NCI-H526 (cell line): ENCODE data around the gene MAGI2.
A peak's percentile ranks its signal among the peaks of the same experiment; 100 is the strongest.

ENCODE experiments used
- DNase-seq, 2 experiments: peaks; one replicate each; lab custom pipeline; 2025; lab: John Stamatoyannopoulos, UW

MAGI2 gene

DNA sequence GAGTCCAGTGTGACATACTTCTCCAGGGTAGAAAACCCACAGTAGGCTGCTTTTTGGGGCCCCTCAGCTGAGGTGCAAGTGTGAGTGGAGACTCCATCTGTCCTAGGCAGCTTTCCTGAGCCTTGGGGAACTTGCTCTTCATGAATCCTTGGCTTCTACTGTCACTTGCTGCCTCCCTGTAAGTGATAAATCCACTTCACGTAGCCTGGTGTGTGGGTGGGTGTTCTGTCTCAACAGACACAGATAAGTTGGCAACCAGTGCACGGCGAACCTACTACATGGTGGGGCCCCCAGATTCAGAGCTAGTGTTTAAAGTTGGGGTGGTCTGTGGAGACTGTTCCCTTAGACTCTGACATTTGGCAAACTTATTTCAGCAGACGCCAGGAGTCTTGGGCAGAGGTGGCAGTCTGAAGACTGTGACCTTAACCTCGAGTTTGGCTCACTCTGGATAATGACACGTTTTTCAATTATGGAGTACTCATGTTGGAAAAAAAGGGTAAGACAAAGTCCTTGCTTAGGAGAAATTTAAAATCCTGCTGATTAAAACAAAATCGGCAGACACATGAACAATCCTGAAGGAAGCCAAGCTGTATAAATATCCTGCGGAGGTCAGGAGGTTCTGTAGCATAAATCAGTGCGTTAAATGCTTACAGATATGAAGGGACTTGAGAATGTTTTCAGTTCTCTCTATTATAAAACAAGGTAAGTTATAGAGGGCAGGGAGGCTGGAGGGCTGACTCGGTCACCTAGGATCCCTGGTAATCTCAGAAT, 1278.0 kb downstream of the MAGI2 start:
- DNase-seq, result no peak

DNA sequence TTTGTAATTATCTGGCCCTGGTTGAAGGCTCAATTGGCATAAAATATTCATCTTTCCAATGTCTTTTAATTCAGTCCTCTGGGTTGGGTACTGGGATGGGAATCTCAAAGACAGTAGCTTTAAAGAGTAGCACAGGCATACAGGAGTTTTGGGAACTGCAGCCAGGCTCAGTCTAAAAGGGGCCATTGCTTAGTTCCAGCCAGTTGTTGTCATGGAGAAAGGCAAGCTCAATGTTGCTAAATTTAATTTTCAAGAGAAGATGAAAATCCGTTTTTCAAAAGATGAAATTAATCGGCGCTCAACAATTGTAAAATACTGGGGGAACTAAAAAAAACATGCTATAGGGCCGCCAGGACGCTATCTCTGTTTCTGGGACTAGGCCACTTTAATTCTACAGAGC, 1279.8 kb downstream of the MAGI2 start:
- no peak for DNase-seq

DNA sequence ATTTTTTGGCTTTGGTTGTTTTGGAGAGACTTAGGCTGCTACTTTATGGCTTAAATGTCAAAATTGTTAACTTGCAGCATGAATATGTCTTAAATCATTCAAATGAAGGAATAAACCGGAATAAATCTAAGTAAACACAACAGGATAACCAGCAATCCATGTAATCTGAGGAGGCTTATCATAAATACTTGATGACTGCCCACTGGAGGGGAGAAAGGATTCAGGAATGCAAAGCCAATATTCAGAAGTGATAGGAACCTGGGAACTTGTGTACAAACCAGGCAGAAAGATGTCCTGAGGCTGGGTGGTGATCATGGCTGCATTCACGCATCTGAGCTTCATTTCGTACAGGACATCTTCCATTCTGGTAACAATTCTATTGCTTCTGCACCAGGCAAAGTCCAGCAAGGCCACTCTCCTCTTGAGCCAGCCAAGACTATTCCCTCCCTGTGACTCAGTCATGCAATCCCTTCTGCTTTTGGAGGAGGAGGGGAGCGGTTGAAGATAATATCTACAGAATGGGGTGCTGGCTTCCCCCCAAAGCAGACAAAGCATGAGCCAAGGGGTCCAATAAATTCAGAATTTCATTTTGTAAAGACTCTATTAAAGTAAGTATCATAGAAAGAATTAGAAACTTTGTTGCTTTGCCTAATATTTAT, 1280.4 kb downstream of the MAGI2 start:
- peak in 1 of 2 experiments; percentile 10 for DNase-seq

DNA sequence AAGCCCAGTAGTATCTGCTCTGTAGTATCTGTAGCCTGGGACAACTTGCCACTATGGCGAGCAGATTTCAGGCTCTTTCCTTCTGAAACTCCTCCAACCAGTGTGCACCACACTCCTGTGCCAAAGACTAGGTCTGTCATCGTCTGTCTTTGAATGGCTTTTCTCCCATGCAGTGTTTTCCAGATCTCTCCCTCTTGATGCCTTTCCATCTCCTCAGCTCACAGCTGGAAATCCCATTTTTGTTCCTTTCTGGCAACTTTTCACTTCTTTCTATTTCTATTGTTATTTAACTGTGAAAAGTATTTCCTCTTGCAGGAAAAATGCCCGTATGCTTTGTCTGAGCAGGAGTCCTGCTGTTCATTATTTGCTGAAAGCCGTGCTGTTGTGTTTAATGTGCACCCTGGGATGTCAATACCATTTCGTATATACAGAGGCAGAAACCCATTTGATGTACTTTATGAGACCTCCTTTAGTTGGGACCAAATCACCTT, 1281.2 kb downstream of the MAGI2 start:
- no peak for DNase-seq

DNA sequence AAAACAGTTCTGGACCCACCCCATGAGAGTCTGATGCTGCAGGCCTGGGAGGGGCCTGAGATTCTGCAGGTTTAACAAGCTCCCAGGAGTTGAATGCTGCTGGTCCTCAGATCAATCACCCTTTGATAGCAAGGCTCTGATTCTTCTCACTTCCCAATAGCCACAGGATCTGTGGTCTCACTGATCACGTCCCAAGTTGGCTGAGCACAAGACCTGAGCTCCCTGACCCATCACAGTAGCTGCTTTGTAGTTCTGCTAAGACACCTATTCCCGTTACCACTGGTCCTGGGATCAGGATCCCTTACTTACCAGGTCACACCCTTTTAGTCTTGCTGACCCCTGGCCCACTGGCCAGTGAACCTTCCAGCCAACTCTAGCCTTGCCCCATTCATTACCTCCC, 1282.1 kb downstream of the MAGI2 start:
- DNase-seq, result no peak

DNA sequence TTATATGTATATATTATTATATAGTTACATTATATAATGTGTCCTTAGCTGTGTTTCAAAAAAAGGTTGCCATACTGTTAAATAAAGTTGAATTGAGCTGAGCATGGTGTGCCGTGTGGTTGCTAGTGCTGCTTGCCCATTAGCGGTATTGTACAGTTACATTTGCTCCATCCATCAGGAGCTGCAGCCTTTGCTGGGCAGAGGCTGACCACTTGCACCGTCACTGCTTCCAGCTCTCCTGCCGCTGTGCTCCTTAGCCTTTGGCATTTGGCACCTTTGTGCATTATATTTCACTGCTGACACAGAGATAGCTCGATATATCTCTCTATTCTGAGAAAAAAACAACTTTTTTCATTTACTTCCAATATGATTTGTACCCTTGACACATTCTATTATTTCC, 1282.7 kb downstream of the MAGI2 start:
- DNase-seq, result no peak

DNA sequence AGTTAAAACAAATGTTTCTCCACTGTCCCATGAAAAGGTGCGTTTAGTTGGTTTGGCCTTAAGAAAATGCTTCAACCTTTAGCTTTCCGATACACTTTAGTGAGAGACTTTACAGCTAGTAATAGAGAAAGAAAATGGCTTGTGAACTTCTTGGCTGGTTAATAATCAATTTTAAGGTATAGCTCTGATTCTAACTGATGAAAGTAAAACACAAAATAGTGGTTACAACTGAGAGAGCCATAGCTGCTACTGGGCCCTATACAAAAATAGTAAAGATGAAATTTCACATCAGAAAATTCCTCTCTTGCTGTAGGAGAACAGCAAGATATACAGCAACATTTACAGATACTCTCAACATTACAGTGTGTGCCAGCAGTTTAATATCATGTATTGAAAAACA, 1283.5 kb downstream of the MAGI2 start:
- no peak for DNase-seq

DNA sequence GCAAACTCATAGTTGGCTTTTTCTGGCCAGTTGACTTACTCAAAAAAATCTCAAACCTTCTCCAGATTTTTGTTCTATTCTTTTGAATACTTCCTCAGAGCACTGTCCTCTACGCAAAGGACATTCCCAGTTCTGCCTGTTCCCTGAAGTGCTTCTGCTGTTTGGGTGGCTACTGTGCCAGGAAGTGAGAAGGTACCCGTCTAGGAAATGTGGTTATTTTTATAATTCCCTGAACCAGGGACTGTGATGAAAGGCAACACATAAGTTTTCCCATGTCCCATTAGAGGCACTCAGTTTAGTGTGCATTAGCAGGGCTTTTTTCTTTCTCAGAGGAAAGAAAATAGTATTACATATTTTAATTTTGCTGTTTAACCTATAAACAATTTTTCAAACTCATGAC, 1284.6 kb downstream of the MAGI2 start:
- DNase-seq, result no peak

DNA sequence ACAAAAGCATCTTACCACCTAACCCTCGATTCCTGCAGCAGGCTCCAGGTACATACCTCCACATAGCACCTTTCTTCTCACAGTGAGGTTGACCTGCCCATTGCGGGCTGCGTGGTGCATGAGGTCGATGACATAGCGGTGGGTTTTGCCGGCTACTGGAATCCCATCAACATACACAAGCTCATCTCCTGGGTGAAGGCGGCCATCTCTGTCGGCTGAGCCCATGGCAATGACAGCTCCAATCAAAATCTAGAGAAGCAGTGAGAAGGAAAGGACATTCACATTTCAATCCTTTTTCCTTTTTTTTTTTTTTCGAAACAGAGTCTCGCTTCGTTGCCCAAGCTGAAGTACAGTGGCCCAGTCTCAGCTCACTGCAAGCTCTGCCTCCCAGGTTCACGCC, 1285.6 kb downstream of the MAGI2 start:
- DNase-seq, result no peak

DNA sequence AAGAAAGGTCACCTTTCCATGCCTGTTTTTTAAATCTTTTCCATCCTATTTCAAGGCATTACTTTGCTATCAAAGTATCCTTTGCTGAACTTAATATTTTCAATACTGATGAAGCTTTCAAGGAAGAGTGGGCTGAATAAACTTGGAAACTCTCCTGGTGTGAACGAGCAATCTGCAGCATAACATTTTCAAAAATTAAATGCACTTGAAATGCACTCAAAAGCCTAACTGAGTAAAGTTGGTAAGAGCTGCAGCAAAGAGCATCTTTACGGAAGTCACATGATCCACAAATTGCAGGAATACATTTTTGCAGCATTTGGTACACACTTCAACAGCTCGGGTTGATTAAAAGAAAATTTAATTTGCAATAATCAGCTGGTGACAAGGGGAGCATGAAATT, 1287.6 kb downstream of the MAGI2 start:
- no peak for DNase-seq

DNA sequence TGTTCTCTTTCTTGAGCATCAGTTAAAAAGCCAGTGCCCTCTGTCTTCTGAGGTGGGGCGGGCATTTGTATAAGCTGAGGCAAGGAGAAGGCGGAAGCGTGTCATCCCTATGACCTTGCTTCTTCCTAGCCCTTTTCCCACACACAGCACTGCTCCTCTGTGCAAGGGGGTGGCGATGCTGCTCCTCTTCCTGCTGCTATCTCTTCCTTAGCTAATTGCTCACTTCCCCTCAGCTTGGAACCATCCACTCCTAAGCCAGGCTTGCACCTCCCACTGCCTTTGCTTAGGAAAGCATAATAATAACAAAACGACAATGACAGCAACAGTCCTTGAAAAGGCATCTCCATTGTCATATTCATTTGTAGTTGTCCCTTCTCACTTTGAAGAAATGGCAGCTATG, 1288.0 kb downstream of the MAGI2 start:
- no peak for DNase-seq

DNA sequence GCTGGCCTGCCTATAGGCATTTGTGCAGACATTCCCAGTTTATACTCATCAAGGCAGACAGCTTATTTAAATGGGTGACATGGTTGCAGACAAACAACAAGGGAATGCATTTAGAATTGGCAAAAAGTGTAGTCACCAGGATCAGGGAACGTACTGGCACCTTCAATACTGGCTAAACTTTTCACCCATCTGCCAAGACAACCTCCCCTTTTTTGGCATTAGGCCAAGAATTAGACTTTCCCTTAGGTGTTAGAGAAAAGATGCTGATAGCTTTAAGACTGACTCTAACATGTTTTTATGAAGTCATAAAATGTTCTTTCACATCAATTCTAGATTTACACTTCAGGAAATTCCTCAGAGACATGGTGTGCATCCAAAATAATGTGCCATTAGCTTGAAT, 1289.0 kb downstream of the MAGI2 start:
- no peak for DNase-seq

DNA sequence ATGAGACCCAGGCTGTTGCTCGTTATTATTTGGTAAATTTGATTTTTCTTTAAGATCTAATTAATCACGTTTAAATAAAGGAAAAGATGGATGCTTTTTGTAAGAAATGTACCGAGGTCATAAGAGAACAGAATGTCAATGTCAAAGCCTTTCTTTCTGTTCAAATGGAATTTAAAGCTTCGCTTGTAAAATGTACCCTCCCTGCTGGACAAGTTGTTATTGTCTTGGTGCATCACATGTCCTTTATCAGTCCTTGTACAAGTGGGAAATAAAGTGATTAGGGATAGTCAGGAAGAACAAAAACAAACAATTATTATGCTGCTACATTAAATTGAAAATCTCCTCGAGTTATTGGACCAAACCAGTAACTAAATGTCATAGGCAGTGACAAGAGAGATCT, 1291.7 kb downstream of the MAGI2 start:
- no peak for DNase-seq

DNA sequence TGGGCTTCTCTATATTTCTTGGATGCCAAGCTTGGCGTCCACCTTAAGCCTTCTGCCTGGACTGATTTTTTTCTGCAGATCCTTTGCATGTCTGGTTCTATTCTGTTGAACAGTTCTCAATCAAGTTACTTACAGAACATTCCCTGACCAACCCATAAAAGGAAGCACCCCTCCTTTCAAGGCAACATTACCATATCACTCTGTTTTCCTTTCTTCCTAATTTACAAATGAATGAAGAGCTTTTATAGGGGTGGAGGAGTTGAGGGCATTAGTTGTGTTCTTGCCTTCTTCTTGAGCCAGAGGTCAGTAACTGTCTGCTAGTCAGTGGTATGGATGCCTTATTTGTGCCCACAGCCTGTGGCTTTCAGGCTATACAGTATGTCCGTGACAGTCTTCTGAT, 1293.9 kb downstream of the MAGI2 start:
- no peak for DNase-seq

DNA sequence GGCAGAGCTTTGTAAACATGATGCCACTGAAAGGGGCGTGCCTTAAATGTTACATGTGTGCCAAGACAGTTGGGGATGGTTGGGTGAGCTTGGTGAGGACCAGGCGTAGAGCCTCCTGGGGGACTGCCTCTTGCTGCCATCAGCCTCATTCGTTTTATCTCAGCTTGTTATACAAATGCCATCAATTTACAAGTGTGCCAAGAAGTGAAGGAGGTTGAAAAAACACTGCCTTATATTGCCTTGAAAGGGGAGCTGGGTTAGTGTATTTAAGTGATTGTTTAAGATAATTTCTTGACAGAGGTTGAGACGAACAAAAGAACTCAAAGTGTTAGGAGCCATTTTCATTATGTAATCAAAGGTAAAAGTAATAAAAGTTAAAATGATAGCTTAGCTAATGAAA, 1300.2 kb downstream of the MAGI2 start:
- DNase-seq, result no peak

DNA sequence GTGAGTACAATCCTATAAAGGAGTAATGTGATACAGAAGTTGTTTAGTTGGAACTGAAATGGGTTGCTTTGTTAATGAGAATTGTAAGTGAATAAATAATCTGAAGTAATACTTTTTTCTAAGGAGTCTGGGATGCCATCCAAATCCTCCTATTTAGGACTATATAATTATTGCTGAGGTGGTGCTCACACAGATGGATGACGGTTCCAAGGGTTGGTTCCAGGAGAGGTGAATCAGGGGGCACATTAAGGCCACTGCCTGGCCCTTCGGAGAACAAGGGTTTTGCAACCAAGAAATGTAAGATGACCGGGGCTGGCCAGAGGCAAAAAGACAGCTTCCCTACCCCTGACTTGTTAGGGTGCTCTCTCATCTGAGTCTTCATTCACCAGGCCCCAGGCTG, 1302.2 kb downstream of the MAGI2 start:
- no peak for DNase-seq

DNA sequence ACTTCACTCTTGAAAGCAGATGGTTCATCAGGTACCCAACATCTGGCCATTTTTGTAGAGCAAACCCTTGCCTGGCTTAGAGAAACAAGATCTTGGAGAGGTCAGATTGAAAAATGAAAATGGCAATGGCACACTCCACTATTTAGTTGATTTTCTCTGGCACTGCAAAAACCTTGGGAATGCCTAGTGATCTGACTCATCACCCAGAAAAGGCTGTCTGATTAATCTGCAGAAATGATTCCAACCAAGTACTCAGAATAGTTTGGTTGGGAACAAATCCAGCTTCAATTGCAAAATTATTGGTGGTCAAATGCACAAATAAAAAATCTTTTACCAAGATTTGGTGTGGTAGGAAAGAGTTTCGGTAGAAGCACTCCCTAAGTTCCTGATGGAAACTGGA, 1303.7 kb downstream of the MAGI2 start:
- no peak for DNase-seq

DNA sequence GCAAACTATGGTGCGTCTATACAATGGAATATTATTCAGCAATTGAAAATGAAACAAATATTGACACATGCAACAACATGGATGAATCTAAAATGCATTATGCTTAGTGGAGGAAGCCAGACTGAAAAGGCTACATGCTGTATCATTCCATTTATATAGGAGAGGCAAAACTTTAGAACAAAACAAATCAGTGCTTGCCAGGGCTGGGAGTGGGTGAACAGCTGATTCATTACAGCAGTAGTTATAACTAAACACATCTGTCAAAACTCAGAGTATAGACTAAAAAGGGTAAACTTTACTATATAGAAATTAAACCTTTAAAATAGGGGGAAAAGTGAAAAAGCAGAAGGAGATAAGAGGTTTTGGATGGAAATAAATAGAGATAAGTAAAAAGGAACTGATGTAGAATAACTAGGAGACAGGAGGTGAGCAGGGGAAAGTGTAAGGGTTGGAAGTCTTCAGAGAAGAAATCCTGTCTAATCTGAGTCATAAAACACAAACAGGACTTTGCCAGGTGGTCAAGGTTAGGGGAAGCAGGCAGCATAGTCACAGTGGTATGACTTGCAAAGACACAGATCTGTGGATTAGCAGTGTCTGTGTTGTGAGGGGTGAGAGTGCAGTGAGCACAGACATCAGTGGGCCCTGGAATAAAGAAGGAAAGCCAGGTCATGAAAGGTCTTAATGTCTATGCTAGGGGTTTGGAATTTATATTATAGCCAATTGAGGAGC, 1305.1 kb downstream of the MAGI2 start:
- DNase-seq, result no peak

DNA sequence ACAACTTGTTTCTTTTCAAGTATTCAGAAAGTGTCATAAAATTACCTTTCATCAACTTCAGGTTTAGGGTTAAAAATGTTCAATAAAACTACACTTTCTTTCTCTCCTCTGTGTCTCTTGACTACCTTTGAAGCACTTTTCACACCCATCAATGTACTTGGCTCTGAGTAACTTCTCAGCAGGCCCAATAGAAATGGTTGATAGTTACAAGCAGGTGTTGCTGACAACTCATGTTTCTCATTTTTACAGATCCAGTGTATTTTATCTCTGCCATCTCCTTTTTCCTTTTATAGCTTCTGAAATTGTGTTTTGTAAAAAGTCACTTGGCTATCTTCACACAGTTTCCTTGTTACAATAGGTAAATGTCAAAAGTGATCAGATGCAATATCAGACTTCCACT, 1306.9 kb downstream of the MAGI2 start:
- no peak for DNase-seq

DNA sequence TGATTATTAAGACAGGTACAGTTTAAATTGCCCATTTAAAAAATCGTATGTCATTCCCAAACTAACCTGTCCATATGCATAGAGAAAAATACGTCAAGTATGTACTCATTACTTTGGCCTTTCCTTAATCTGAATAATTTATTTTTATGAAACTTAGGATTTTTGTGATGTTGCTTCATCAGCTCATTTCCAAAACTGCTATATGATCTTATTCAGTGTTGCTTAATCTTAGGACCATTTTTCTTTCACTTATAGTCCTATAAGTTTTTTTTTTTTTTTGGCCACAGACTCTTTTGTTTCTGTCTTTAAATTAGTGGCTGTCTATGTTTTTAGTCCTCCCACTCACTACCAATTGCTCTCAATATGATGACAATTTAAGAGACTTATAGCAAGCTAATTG, 1309.8 kb downstream of the MAGI2 start:
- DNase-seq, result no peak

DNA sequence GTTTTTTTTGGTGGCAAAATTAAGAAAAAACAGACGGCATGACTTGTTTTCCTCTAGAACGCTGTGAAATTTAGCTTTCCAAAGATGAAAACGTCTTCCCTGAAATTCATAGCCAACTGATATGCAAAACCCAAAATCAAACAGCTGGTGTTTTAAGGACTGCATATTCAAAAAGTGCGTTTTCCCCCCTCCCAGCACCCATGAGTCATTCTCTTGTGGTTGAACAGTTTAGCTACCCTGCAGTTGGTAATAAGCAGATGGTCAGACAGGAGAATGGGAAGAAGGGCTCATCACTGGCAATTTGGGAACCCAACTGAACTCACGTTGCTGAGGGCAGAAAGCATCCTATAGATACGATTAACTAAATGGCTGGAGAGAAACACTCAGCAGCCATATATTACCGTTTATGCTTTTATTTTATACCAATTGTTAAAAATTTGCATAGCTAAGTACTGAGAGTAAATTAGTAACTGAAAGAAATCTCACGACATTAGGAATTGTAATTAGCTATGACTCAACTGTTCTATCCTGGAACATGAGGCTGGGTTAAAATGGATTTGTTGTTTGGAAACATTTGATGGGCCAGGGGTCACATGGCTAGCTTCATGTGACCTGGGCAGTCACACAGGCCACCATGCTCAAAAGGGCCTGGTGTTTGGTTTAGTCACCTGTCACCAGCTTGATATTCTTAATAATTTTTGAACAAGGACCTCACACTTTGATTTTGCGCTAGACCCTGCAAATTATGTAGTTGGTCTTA, 1311.8 kb downstream of the MAGI2 start:
- peak; percentile 93 to 94 for DNase-seq

DNA sequence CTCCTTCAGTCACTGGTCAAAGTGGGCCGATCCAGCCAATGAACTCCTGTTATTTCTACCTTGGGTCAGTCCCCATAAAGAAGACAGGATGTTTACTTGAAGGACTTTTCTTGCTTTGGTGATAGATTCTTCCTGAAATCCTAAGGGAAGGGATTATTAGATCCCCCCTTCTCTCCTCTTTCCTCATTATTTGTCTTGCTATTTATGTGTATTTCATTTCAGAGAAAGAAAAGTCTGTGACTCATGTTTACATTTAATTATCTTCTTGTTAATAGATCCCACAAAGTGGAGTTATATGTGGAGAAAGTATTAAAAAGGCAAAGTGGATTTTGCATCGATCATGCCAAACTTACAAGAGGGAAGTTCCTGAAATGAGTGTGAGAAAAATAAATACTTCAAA, 1313.4 kb downstream of the MAGI2 start:
- no peak for DNase-seq
